ENCODE measurements around the gene PSMB7. TPM values are rescaled to one million over a fixed set of nuclear protein-coding genes. Genes with fewer than 3 reads are reported as not detected.

Gene PSMB7
- total and polyA plus RNA-seq, 2 donors (not counting 1 experiment from before 2014, with no cell fraction given) = 69.5 to 73.1 TPM

- no peaks in the 10 kb centered on the region for H3K9me3 ChIP-seq (ENCODE audit: control extremely low read depth in 1 of 3, control insufficient read depth in 2 of 3, insufficient read depth in 1 of 3, low read length in 2 of 3)
- no peak overlapping the region for H3K9ac ChIP-seq (ENCODE audit: low read length)
- Mint-ChIP-seq H3K27me3 (no peaks in the 10 kb centered on the region), H3K4me3 (no peak overlapping the region), H3K9me3 (ENCODE audit: insufficient read depth) (no peaks in the 10 kb centered on the region), H3K27ac (peak overlapping the region; percentile 50), H3K4me1 (peaks cover 27% of the 10 kb centered on the region)
- CTCF ChIA-PET = interaction anchor here (1.7 to 2.5 kb wide), 2 partner anchors 193 to 200 kb away, joined by 12 to 32 read pairs; no protein-coding TSS in a partner anchor
- 82% methylated on average over 20 of the region's 21 CpGs for WGBS (ENCODE audit: insufficient coverage)
- H2AFZ ChIP-seq (ENCODE audit: insufficient read depth, low read depth, low read length, poor library complexity, severe bottlenecking) = no peak overlapping the region
- no peak for ATAC-seq (ENCODE audit: low read depth)
- H3K4me3 ChIP-seq (ENCODE audit: control extremely low read depth in 1 of 5, extremely low read depth in 1 of 5, insufficient read depth in 1 of 5, low read depth in 2 of 5, low read length in 4 of 5) = no peak overlapping the region
- TF ChIP-seq CTCF (IDR thresholded peaks at IDR 0.05) (no peak), EZH2 (IDR thresholded peaks at IDR 0.05; ENCODE audit: borderline replicate concordance, insufficient read depth, low read depth, low read length, poor library complexity, severe bottlenecking) (no peak)
- peaks cover 12% of the 10 kb centered on the region for H3K79me2 ChIP-seq (ENCODE audit: control insufficient read depth, insufficient read depth, low read length)
- H3K27me3 ChIP-seq (replicated peaks in 1 of 4; ENCODE audit: control extremely low read depth in 1 of 4, control insufficient read depth in 3 of 4, insufficient read depth in 4 of 4, low read length in 3 of 4) = no peaks in the 10 kb centered on the region
- no peaks in the 10 kb centered on the region for H4K20me1 ChIP-seq (ENCODE audit: control insufficient read depth, insufficient read depth, low read length, poor library complexity, severe bottlenecking)
- no peak overlapping the region for H3K27ac ChIP-seq (ENCODE audit: low read length in 2 of 2)
- POLR2A ChIA-PET = interaction anchor here (0.6 kb wide), 1 partner anchor 57 kb away, joined by 3 read pairs; no protein-coding TSS in a partner anchor
- no peak for DNase-seq
- no peak overlapping the region for H3K4me2 ChIP-seq (replicated peaks; ENCODE audit: low read depth, low read length, poor library complexity, severe bottlenecking)
- intact Hi-C loops (cut with micrococcal nuclease) = no loop called here
- H3K36me3 ChIP-seq (replicated peaks in 1 of 2; ENCODE audit: control extremely low read depth in 1 of 2, control insufficient read depth in 1 of 2, extremely low read depth in 1 of 2, insufficient read depth in 2 of 2, low read length in 1 of 2) = peaks cover 0 to 64% of the 10 kb centered on the region in 2 experiments
- H3K4me1 ChIP-seq (ENCODE audit: control insufficient read depth in 2 of 2, insufficient read depth in 2 of 2, low read length in 2 of 2) = peaks cover 0 to 22% of the 10 kb centered on the region in 2 donors
Measured at GRCh38 chr9:124326378-124326777, 88.9 kb downstream of the PSMB7 start.

- Histone ChIP-seq H3K36me3 (replicated peaks in 1 of 2; ENCODE audit: control extremely low read depth in 1 of 2, control insufficient read depth in 1 of 2, extremely low read depth in 1 of 2, insufficient read depth in 2 of 2, low read length in 1 of 2) (peaks cover 0 to 66% of the 10 kb centered on the region in 2 experiments), H3K4me3 (ENCODE audit: control extremely low read depth in 1 of 5, extremely low read depth in 1 of 5, insufficient read depth in 1 of 5, low read depth in 2 of 5, low read length in 4 of 5) (no peak overlapping the region), H3K79me2 (ENCODE audit: control insufficient read depth, insufficient read depth, low read length) (peaks cover 12% of the 10 kb centered on the region), H3K9ac (ENCODE audit: low read length) (no peak overlapping the region), H3K27me3 (replicated peaks in 1 of 4; ENCODE audit: control extremely low read depth in 1 of 4, control insufficient read depth in 3 of 4, insufficient read depth in 4 of 4, low read length in 3 of 4) (no peaks in the 10 kb centered on the region), H3K9me3 (ENCODE audit: control extremely low read depth in 1 of 3, control insufficient read depth in 2 of 3, insufficient read depth in 1 of 3, low read length in 2 of 3) (no peaks in the 10 kb centered on the region), H3K4me1 (ENCODE audit: control insufficient read depth in 2 of 2, insufficient read depth in 2 of 2, low read length in 2 of 2) (peaks cover 0 to 22% of the 10 kb centered on the region in 2 donors), H3K4me2 (replicated peaks; ENCODE audit: low read depth, low read length, poor library complexity, severe bottlenecking) (no peak overlapping the region), H4K20me1 (ENCODE audit: control insufficient read depth, insufficient read depth, low read length, poor library complexity, severe bottlenecking) (no peaks in the 10 kb centered on the region), H2AFZ (ENCODE audit: insufficient read depth, low read depth, low read length, poor library complexity, severe bottlenecking) (no peak overlapping the region), H3K27ac (ENCODE audit: low read length in 2 of 2) (peak overlapping the region in 1 of 2 donors; percentile 36)
- ChIA-PET POLR2A (no interaction called here), CTCF (interaction anchor here (1.1 to 2.5 kb wide), 8 partner anchors 13 to 203 kb away, joined by 4 to 32 read pairs (median 8); no protein-coding TSS in a partner anchor)
- ATAC-seq (ENCODE audit: low read depth) (no peak), DNase-seq (no peak)
- Mint-ChIP-seq H3K4me3 (no peak overlapping the region), H3K27me3 (no peaks in the 10 kb centered on the region), H3K27ac (peak overlapping the region; percentile 90), H3K4me1 (peaks cover 27% of the 10 kb centered on the region), H3K9me3 (ENCODE audit: insufficient read depth) (no peaks in the 10 kb centered on the region)
- intact Hi-C loops (cut with micrococcal nuclease) = loop anchor here (1.0 to 2.0 kb wide), 2 partner anchors 59 to 200 kb away; no protein-coding TSS in a partner anchor
- no peak for TF ChIP-seq CTCF (IDR thresholded peaks at IDR 0.05)
- TF ChIP-seq EZH2 (IDR thresholded peaks at IDR 0.05; ENCODE audit: borderline replicate concordance, insufficient read depth, low read depth, low read length, poor library complexity, severe bottlenecking) = no peak
- WGBS (ENCODE audit: insufficient coverage) = 100% methylated on average over 5 of the region's 6 CpGs
Measured at GRCh38 chr9:124325816-124326215, 89.4 kb downstream of the PSMB7 start.

Measured in B cell (primary cell).